Hematopoietic multipotent progenitor cell treated with erythropoietin and hydrocortisone succinate and interleukin-3 and kit ligand, for 15 days (in vitro differentiated cells): Measurements from ENCODE around the gene IDUA.
A peak's percentile ranks its signal among the peaks of the same experiment; 100 is the strongest.

ENCODE experiments used
- DNase-seq: peaks from one replicate; pipeline ENCODE4 v3.0.0-alpha.2; 2015; ENCODE audit warnings: low spot score

Gene IDUA

GRCh38 chr4:1015746-1016145, 28.9 kb downstream of the IDUA start:
- no peak for DNase-seq

- DNase-seq: no peak
These were observed 30.4 kb downstream of the IDUA start for GRCh38 chr4:1017211-1017610.

- DNase-seq: no peak
These were observed 30.9 kb downstream of the IDUA start for GRCh38 chr4:1017706-1018105.

DNA sequence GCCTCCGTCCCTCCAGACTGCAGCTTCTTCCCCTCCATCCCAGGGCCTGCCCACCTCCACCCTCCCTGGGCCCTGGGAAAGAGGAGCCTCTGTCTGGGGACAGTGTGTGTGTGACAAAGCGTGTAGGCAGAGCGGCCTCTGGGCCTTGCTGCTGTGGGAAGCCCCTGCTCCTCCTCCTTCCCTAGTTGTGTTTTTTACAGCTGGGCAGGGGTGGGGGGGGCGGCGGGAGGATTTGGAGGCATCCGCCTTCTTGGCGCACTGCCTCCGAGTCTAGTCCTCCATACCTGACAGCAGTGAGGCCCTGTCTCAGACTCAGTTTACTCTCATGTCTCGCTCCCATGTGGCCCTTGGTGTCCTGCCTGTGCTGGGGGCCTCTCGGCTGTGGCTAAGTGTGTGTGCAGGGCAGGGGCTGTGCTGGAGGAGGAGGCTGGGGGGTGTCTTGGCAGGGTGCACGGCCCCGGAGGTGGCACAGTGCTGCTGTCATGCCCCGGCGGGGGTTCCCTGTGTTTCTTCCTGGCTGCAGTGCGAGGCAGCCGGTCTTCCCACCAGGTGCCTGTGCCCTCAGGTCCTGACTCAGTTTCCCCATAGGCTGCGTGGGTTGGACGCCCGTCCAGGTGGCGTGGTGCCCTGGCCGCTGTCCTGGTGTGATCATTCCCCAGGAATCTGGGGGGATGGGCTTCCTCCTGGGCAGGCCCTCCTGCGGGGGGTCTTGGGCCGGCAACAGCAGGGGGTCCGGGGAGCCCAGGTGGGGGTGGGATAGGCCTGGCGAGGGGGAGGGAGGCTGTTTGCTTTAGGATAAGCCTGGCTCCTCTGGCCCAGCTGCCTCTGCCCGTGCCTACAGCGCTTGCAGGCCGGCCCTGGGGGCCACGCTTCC, 31.5 kb downstream of the IDUA start:
- DNase-seq: no peak

DNA sequence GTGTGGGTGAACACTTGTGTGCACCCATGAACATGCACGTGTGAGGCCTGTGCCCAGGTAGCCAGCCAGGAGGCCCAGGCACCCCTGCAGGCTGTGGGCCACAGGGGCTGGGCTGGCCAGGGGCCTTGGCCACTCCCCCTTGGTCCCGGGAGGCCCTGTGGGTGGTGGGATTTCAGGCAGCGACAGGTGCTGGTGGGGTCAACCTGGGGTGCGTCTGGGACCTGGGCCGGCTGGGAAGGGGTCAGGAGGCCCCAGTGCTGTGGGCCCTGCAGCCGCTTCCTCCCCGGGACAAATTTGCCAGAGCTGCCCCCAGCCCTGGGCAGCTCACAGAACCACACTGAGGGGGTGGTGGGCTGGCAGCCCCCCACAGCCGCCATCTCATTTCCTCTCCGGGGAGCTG, 32.5 kb downstream of the IDUA start:
- DNase-seq: no peak

GRCh38 chr4:1019729-1020470, 33.1 kb downstream of the IDUA start:
- no peak for DNase-seq

- DNase-seq: no peak
These were observed 34.7 kb downstream of the IDUA start for GRCh38 chr4:1021386-1022050.

GRCh38 chr4:1022051-1022738, 35.4 kb downstream of the IDUA start:
- DNase-seq: no peak

GRCh38 chr4:1022739-1023066, 35.9 kb downstream of the IDUA start:
- DNase-seq: no peak

DNA sequence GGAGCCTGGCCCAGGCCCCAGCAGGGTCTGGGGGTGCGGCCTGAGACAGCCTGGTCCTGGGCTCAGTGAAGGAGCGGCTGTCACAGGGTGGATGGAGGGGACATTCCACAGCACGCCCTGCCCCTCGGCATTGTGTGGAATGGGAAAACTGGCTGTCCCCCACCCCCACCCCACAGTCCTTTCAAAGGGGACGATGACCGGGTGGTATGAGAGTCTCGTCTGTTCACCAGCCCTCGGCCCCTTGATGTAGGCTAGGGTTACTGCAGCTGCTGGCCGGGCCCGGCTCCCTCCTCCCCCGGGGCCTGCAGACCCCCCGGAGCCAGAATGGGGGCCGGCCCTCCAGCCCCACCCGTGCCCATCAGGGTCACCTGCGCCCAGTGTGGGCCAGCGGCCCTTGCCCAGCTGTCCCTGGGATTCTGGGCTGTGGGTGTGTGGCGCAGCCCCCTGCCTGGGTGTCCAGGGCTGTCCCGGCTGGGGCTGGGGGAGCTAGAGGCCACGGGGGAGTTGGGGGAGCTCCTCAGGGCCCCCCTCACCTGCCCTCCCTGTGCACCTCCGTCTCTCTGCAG, 36.3 kb downstream of the IDUA start:
- DNase-seq: no peak

DNA sequence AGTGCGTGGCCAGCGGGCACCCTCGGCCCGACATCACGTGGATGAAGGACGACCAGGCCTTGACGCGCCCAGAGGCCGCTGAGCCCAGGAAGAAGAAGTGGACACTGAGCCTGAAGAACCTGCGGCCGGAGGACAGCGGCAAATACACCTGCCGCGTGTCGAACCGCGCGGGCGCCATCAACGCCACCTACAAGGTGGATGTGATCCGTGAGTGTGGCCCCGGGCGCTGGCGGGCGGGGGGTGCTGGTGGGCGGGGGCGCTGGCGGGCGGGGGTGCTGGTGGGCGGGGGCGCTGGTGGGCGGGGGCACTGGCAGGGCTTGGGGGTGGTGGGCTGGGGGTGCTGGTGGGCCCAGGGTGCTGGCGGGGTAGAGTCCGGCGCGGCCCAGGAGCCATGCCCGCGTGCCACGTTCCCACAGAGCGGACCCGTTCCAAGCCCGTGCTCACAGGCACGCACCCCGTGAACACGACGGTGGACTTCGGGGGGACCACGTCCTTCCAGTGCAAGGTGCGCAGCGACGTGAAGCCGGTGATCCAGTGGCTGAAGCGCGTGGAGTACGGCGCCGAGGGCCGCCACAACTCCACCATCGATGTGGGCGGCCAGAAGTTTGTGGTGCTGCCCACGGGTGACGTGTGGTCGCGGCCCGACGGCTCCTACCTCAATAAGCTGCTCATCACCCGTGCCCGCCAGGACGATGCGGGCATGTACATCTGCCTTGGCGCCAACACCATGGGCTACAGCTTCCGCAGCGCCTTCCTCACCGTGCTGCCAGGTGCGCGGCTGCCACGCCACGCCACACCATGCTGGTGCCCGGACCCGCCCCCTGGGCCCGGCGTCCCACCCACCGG, 37.3 kb downstream of the IDUA start:
- no peak for DNase-seq

DNA sequence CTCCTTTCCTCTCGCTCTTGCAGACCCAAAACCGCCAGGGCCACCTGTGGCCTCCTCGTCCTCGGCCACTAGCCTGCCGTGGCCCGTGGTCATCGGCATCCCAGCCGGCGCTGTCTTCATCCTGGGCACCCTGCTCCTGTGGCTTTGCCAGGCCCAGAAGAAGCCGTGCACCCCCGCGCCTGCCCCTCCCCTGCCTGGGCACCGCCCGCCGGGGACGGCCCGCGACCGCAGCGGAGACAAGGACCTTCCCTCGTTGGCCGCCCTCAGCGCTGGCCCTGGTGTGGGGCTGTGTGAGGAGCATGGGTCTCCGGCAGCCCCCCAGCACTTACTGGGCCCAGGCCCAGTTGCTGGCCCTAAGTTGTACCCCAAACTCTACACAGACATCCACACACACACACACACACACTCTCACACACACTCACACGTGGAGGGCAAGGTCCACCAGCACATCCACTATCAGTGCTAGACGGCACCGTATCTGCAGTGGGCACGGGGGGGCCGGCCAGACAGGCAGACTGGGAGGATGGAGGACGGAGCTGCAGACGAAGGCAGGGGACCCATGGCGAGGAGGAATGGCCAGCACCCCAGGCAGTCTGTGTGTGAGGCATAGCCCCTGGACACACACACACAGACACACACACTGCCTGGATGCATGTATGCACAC, 38.2 kb downstream of the IDUA start:
- DNase-seq: no peak

- DNase-seq: peak; percentile 48
These were observed 39.3 kb downstream of the IDUA start for GRCh38 chr4:1026115-1026514.

DNA sequence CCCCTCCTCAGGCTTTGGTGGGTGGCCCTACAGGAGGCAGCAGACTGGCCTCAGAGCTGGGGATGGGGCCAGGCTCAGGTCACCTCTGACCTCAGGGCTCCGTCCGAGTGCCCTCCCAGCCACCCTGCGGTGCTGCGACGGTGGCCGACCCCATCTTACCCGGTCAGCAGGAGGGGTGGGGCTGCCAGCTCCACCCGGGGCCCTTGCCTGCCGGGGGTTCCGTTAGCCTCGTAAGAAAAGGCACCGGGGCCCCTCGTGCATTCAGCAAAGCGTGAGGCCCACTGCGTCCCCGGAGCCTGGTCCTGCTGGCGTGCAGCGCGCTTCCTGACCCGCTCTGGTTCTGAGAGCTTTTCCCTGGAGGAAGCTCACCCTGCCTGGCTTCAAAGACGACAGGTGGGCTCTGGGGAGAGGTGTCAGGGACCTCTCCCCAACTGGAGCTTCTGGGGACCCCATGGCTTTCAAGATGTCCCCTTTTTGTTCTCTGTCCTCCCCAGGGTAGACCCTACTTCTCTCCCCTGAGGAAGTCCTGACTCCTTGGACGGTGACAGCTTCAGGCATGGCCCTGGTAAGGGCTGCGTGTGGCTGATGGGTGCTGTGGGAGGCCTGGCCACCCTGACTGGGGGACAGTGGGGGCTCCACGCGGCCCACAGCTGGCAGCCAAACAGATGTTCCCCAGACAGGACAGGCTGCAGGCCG, 40.5 kb downstream of the IDUA start:
- no peak for DNase-seq

GRCh38 chr4:1027915-1028238, 41.0 kb downstream of the IDUA start:
- DNase-seq: no peak

DNA sequence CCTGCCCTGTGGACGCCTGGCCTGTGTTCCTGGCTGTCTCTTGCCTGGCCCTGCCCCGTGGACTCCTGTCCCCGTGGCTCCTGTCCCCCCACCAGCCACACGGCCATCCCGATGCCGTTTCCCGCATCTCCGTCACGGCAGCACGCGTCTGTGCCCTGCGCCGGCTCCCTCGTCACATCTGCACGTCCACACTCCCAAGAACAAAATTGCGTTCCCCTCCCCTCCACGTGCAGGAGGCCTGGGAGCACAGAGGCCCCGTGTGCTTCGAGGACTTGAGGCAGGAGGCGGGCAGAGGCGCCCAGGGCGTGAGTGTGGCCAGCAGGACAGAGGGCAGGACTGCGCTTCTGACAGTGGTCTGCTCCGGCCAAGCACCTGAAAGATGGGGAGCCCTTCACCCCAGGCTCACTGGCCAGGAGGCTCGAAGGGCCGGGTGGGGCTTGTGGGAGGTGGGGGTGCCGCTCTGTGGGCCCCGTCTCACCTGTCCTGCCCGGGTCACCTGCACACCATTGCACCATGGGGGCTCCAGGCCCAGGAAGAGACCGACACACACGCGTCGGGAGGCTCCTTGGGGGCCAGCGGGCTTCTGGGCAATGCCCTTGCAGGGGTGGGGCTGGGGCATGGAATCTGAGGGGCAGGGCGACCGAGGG, 41.9 kb downstream of the IDUA start:
- DNase-seq: no peak

- peak; percentile 86 for DNase-seq
These were observed 42.7 kb downstream of the IDUA start for GRCh38 chr4:1029529-1029928.

- DNase-seq: peak; percentile 40
These were observed 43.2 kb downstream of the IDUA start for GRCh38 chr4:1030031-1030430.

DNA sequence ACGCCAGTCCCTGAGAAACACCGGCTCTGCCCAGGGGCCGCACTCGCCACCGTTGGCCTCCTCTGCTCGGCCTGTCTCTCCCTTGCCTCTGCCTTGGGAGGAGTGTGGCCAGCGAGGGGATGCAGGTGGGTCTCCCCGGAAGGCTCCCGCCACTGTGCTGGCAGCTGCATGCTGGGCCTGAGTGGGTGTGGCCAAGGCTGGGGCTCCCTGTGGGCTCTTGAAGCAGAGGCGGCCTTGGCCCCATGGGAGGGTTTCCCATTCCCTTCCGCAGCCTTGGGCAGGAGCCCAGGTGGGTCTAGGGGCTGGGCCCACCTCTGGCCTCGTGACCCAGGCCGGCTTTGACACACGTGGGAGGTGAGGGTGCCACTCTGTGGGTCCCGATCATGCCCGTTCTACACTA, 43.7 kb downstream of the IDUA start:
- peak; percentile 51 for DNase-seq

- no peak for DNase-seq
These were observed 44.5 kb downstream of the IDUA start for GRCh38 chr4:1031346-1031745.
